AG09309 (cell line): Measurements from ENCODE around the gene MYO1A.

Experiments used
- DNase-seq: peaks from one replicate; pipeline ENCODE4 v3.0.0-alpha.2; 2010; ENCODE audit warnings: low read depth
- H3K4me3 ChIP-seq: 2 replicates; pipeline ENCODE4 v1.5.1; 2011; ENCODE audit warnings: mild to moderate bottlenecking, low read depth, low read length, moderate library complexity; ENCODE audit not compliant: control insufficient read depth
- TF ChIP-seq, protein P1 (sequence below): IDR thresholded peaks from 2 replicates; pipeline ENCODE4 v1.5.1; 2011; ENCODE audit warnings: mild to moderate bottlenecking, low read depth, low read length, inconsistent platforms; ENCODE audit not compliant: insufficient read depth, control insufficient read depth; ENCODE audit errors: missing control alignments

Gene MYO1A

DNA sequence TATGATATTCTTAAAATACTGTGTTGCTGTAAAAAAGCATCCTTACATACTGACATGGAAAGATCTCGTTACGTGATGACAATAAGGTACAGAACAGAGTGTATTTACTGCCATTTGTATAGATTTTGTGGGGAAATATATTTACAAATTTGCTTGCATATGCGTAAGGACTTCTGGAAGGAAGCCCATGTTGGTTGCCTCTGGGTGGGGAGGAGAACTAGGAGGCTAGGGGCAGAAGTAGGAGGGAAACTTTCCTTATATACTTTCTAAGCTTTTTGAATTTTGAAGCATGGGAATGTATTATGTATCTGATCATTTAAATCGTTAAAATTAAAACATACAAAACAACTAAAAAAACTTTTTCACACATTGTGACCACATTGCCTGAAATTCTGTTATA is 9.7 kb downstream of the MYO1A start:
- H3K4me3 ChIP-seq = no peak overlapping the region
- DNase-seq = no peak
- TF ChIP-seq, protein P1, sequence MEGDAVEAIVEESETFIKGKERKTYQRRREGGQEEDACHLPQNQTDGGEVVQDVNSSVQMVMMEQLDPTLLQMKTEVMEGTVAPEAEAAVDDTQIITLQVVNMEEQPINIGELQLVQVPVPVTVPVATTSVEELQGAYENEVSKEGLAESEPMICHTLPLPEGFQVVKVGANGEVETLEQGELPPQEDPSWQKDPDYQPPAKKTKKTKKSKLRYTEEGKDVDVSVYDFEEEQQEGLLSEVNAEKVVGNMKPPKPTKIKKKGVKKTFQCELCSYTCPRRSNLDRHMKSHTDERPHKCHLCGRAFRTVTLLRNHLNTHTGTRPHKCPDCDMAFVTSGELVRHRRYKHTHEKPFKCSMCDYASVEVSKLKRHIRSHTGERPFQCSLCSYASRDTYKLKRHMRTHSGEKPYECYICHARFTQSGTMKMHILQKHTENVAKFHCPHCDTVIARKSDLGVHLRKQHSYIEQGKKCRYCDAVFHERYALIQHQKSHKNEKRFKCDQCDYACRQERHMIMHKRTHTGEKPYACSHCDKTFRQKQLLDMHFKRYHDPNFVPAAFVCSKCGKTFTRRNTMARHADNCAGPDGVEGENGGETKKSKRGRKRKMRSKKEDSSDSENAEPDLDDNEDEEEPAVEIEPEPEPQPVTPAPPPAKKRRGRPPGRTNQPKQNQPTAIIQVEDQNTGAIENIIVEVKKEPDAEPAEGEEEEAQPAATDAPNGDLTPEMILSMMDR = no peak

DNA sequence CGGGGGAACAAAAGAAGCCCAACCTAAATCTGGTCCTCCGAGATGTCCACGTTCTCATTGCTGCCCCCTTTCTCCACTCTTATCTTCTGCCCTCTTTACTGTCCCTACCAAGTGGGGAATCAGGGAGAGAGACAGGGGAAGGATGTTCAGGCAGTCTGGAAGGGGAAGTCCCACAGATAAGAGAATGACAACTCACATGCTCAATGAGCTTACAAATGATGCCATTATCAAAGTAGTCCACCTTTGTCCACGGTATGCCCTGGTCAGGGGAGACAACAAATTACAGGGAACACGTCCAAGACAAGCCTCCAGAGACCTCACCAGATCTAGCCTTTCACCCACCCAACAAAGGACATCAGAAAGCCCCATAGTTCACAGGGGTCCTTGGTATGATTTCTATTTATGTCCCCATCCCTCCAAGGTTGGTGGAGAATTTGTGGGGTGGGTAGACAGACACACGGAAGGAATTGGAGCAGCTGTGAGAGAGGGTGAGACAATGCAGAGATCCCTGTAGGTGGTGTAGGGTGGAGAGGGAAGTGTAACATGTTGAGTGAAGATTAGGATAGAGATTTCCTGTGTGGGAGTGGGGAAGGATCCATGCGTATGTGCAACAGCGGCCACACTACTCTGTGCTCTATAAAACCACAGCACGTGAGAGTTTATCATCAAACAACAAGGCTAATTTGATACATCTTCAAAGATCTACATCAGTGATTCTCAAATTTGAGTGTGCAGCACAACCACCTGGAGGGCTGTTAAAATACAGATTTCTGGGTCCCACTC is 10.7 kb downstream of the MYO1A start:
- DNase-seq = no peak
- no peak overlapping the region for H3K4me3 ChIP-seq
- TF ChIP-seq, protein P1 = no peak

DNA sequence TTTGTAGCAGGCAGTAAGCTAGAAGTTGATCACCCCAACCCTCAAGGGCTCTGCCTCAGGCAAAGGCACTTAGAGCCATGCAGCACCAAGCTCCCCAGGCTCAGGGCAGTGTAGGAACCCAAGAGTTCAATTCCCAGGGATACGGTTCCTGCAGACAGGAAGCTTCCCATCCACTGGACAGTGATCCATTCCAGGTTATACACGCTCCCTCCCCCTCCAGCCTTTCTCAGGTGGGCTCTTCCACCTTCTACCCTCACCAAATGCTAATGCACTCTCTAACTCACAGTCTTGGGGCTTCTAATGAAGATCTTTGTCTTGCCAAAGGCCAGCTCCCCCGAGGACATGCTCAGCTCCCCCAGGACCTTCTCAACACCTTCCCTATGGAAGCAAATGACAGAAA is 12.7 kb downstream of the MYO1A start:
- DNase-seq = no peak
- TF ChIP-seq, protein P1 = no peak
- no peak overlapping the region for H3K4me3 ChIP-seq

DNA sequence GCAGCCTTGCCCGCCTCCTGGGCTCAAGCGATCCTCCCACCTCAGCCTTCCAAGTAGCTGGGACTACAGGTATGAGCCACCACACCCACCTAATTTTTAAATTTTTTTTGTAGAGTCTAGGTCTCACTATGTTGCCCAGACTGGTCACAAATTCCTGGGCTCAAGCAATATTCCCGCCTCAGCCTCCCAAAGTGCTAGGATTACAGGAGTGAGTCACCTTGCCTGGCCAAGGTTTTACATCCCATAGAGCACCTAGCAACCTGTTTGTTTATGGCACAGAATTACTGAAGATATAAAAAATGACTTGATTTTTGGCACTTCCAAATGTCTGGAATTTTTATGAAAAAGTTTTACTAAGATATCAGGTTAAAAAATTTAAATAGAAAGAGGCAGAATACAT is 16.5 kb downstream of the MYO1A start:
- TF ChIP-seq, protein P1 = no peak

DNA sequence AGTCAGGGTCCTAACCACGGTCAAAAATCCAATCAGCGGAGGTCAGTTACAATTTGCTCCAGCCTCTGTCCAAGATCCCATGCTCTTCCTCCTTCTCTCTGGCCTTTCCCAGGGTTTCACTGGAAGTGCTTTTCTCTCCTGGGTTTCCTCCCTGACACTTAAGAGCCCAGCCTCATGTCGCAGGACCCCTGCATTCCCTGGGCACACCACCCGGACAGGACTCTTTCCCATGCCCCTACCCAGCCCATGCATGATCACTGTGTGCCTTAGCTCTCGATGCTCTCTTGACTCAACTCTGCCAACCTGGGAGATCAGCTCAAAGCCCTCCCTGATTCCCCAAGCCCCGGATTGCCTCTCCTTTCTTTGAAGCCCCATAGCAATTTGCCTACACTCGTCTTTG is 18.1 kb downstream of the MYO1A start:
- H3K4me3 ChIP-seq = no peak overlapping the region
- no peak for DNase-seq
- TF ChIP-seq, protein P1 = no peak

More for the DNA sequence above, 16.5 kb downstream of the MYO1A start:
- no peak overlapping the region for H3K4me3 ChIP-seq
- DNase-seq = no peak

DNA sequence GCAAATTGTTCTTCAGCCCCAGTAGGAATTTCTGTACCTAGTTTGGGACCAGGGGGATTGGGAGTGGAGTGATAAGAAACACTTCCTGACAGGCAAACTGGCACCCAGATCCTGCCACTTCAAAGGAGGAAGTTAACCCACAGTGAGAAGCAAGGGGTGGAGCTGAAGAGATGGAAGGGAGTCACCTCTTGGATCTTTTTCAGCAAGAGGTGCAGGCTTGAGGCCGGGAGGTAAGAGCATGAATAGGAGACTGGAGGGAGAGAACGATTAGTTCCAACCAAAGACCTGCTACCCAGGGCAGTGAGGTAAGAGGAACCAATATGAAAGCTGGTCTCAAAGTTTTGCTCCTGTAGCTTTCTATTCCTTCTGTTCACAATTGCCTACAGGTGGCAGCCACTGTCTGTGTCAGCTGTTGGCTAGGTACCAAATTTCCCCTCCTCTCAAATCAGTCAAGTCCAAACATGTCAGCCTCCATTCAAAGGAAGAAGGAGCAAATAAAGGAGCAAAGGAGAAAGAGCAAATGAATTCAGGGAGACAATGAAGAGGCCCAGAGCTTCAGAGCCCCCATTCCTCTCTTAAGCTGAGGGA is 18.7 kb downstream of the MYO1A start:
- DNase-seq = no peak
- H3K4me3 ChIP-seq = no peak overlapping the region
- TF ChIP-seq, protein P1 = no peak

DNA sequence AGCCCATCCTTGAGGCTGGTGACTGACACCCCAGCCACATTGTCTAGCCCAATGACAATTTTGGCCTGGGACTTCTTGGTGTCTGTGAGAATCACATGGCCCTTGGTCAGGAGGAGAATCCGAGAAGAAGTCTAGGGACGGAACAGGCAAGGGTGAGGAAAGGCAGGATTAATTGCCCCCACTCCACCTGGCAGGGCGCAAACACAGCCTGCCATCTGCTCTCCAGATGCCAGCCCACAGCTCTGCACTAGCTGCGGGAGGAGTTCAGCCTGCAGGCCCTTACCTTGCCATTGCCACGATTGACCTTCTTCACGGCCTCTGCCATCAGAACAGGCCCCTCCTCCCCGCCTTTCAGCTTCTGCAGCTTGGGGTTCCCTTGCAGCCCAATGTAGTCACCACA is 20.5 kb downstream of the MYO1A start:
- TF ChIP-seq, protein P1 = no peak
- H3K4me3 ChIP-seq = no peak overlapping the region
- no peak for DNase-seq
